HG03159 (cell line): ENCODE results near the gene SCN7A.

Source experiments
- ATAC-seq: cut with Tn5 transposase; IDR thresholded peaks from one replicate; pipeline ENCODE4 v1.9.1; 2021; ENCODE audit warnings: mild to moderate bottlenecking, moderate library complexity; ENCODE audit not compliant: unreplicated experiment

SCN7A gene

DNA sequence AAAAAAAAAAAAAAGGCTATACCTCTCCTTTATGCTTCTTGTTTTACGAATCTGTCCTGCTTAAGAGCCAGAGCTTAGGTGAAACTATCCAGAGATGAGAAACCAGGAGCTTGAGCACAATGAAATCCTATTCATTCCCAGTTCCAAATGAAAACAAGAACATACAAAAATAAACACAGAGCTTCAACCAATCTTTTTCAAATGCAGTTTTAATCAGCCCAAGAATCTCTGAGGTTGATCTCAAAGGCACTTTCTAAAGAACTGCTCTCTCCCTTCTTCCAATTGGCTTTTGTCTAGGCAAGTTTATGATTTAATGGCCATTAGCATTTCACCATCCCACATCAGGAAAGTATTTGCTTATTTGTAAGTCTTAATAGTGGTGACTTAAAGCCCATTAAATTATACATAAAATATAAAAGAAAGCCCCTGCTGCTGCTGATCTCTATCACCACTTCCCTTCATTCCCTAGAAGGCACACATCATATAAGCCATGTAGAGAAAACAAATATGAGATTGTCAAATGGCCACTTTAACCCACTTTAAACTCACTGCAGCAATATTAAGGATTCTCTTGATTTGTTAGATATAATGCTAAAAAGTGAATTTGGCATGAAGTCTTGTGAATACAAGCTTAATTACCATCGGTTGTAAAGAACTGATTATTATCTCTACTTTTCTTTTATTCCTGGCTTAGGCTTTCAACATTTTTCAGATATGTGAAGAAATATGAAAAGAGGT is 89.0 kb downstream of the SCN7A start:
- ATAC-seq = no peak

DNA sequence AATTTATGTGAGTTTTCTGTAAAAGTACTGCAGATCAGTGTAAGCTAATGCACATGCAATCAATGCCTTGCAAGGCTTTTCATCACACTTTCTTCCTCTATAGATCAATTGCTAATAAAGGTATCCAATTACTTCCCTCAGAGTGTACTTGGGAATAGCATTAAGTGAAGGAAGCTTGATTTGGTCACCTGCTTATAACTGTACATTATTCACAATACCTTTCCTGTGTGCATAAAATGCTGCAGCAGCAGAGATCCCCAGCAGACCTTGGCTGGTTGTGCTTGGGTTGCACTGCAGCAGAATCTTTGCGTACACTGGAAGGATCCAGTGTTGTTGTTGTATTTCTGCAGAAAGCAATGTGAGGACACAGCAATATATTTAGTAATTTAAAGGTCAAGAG is 99.8 kb downstream of the SCN7A start:
- no peak for ATAC-seq

DNA sequence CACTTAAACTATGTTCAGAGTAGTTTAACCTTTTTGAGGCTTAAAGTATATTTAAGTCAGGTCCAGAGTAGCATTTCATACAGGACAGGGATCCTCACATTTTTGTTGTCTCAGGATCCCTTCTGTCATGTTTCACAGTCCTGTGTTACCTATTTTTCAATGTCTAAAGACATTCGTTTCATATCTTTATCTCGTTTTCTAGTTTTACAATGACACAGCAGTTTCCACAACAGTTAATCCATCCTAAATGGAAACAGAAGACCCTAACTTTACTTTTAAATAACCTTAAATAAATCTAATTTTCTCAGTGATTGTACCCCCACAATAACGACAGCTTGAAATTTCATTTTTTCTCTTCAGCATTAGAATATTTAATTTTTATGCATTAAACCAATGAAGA is 101.0 kb downstream of the SCN7A start:
- no peak for ATAC-seq

DNA sequence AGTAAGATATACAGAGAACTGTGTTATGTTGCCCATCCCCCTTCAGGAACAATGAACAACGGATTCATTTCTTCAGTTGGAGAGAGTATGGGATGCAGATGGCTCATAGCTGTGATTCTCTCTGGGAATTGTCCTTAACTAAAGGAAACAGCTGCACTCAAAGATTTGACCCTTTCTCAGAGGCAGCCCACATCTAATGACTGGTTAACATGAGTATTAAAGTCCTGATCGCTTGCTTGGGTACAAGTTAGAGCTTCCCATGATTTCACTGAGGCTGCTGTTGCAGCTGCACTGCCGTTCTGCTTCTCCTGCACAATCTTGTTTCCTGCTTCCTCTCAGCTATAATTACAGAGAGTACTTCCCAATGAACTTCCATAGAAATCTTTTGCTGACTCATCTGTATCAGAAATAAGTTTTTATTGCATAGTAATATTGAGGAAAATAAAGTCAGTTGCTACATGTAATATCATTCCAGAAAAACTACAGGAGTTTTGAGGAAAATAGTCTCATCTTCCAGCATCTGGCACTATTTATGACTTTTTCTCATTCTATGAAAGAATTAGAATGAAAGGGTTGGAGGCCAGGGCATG is 105.5 kb downstream of the SCN7A start:
- no peak for ATAC-seq

DNA sequence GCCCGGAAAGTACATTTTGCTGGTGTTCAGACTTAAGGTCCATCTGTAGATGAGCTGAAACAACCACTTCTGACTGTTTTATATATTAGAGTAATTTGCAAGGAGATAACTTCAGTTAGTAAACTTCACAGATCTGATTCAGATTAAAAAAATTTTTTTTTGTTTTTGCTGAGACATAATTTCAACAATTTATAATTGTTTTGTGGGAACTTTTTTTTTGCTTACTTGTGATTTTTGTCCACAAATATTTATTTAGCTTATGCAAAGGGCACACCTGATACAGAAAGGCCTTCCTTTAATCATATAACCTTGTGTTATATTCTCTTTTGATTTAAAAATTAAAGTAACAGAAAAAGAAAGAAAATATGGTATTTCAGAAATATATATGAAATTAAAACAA is 108.7 kb downstream of the SCN7A start:
- ATAC-seq = no peak

DNA sequence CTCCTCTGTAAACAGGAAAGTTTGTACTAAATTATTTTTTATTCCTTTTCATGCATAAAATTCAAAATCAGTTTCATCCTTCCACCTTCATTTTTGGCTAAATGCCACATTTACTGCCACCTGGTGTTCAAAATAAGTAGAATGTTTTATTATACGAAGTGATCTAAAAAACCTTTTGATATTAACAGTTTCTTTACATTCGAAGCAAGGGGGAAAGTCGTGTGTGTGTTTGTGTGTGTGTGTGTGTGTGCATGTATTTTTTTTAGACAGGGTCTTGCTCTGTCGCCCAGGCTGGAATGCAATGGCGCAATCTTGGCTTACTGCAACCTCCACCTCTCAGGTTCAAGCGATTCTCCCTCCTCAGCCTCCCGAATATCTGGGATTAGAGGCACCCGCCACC is 109.3 kb downstream of the SCN7A start:
- ATAC-seq = no peak

DNA sequence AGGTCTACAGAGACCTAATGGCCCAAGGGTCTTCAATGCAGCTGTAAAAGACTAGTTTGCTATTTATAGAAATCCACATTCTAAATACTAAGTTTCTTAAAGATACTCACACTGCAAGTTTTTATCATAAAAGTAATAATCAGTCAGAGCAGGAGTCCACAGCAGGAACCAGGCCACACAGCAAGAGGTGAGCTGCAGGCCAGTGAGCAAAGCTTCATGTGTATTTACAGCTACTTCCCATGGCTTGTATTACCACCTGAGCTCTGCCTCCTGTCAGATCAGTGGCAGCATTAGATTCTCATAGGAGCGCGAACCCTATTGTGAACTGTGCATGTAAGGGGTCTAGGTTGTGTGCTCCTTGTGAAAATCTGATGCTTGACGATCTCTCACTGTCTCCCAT is 111.6 kb downstream of the SCN7A start:
- ATAC-seq = no peak

DNA sequence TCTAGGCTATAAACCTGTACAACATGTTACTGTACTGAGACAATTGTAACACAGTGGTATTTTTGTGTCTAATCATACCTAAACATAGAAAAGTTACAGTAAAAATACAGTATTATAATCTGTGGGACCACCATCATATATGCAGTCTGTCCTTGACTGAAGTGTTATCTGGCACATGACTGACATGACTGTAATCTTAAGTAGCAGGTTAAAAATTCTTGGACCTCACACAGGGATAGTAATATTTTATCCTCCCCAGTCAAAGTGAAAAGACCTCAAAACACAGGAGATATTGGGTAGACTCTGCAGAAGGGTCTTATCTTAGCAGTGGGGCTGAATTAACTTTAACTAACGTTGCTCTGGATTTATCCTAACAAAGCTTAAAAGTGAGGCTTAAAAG is 113.4 kb downstream of the SCN7A start:
- no peak for ATAC-seq

DNA sequence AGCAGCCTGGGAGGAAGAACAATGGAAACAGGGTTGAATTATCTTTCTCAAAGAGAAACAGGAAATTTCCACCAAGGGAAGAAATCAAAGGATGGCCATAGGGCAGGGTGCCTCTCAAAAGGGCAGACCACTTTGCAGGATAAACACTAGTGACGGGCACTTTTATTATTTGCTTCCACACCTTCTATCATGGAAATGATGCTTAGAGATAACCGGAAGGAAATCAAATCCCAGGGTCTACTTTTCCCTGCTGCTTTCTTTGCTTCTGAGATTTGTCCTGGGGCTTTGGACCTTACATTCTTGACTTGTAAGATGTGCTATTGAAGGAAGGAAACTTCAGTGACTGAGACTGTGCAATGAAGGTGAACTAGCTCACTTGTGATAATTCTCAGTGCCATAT is 117.2 kb downstream of the SCN7A start:
- ATAC-seq = no peak

DNA sequence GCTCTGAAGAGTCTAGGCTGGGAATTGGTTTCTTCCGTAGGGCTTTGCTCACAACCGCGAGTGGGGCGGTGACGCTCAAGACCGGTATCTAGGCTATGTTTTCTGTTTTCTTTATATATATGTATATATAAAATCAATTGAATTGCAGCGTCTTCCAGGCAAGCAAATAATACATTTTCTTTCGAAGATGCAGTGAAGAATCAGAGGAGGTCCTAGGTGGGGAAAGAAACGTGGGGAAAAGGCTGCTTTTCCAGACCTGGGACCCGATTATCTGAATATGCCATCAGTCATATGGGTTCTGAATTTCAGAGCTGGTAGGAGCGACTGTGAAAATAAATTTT is 117.6 kb downstream of the SCN7A start:
- no peak for ATAC-seq

DNA sequence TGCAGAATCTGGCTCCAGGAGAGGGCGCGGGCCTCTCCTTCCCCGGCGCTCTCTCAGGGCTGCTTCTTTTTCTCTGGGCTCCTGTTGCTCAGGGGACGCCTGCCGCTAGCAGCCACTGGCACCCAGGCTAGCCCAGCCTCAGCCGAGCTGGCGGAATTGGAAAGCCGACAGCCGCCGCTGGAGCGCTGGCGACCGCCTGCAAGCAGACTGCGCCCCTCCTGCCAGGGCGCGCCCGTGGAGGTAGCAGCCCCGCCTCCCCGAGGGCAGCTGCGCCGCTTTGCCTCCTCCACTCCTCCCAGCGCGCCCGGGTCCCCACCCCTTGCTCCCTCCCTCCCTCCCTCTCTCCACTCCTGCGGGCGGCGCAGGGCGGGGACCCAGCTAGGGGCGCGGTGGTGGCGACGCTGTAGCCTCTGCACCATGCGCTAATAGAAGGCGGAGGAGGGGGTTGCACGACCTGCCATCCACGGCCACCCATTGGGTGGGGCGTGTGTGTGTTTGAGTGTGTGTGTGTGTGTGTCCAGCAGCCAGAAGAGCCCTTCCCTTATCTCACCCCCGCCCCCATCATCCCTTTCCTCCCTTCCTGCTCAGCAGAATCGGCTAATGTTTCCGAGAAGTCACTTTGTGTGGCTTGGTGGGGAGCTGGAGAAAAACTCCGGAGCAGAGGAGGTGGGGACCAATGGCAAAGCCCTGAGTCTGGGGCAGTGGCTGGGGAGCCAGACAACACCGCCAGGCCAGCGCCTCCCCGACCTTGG is 118.1 kb downstream of the SCN7A start, which contains the start of gene SCN9A:
Gene SCN9A, minus strand, starts transcription at position 209 of the 752 bp plus-strand sequence. CDS start 64,188 bp downstream, outside the sequence.
- ATAC-seq = peak; percentile 46

DNA sequence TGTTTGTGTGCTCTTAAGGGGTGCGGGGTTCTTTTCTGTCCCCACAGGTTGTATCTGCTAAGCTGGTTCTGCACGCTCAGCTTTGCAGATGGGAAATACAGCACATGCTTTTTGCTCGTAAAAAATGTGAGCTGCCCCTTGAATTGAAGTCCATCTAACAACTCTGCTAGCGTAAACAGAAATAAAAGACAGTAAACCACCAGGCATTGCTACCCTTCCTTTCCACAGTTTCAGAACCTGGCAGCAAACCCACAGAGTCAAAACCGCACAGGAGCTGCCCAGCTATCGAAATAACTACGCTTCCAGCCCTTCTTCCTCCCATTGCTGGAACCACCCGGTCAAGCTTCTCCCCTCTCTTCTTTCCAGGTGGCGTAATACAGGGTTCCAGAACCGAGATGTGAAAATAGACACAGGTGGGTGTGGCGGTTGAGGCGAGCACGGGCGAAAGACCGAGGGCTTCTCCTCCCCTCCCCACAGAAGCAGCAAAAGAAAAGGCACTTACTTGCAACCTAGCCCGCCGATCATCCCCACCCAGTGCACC is 118.8 kb downstream of the SCN7A start:
- peak; percentile 37 for ATAC-seq

DNA sequence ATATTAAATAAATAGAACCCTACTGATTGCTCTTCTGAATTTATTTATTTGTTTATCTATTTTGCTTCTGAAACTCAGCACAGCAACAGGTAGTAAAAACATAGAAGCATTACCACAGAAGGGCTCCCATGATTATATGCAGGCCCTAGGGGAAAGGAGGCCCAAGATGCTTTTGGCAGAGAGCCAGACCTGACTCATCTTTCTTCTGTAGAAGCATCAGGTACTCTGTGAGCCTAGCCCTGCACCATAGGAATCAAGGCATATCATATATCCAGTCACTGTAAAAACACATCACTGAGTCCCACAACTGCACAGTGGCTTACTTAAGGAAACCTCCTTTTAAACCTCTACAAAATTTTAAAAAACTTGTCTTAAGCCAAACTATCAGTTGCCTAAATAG is 120.1 kb downstream of the SCN7A start:
- ATAC-seq = no peak

DNA sequence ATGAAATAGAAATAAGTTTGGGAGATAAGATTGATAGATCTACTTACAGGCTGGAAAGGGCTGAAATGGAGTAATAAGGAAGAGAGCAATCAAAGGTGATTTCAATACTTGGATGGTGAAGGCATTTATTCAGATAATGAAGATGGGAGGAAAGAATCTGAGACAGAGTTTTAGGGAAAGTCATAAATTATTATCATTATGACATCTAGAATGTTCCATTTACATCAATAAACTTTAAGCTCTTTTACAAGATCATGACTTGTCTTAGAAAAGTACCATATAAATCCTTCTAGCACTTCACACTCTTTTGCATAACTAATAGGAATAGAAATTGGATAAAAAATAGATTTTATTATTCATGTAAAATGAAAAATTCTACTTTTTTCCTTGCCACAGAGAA is 120.5 kb downstream of the SCN7A start:
- ATAC-seq = no peak

DNA sequence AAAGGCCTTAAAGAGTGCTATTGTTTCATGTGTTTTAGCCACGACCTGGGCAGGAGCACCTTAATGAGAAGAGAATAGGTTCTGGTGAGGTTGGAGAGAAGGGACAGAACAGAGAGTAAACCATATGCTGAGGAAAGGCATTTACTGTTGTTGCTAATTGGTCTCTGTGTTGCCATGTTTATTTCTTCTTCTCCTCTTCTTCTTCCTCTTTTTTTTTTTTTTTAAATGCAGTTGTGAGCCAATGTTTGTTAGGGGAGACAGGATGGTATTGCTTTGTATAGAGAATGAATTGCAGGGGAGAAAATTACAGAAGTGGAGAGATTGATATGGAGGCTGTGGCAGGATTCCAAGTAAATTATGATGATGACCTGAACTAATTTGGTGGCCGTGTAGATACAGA is 120.9 kb downstream of the SCN7A start:
- ATAC-seq = no peak

DNA sequence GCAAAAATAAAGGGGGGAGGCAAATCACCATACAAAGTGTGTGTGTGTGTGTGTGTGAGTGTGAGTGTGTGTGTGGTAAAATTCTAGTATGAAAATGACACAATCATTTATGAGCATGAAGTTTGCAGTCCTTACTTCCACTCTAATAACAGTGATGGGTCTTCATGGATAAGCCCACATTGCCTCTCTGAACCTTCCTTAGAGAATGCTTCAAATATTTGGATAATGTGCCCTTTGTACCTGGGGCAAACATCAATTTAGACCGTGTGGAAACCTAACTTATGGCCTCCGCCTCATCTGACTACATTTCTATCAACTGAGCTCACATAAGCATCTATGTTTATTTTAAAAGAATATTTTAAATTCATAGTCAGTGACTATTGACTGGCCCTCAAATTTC is 122.0 kb downstream of the SCN7A start:
- ATAC-seq = no peak

DNA sequence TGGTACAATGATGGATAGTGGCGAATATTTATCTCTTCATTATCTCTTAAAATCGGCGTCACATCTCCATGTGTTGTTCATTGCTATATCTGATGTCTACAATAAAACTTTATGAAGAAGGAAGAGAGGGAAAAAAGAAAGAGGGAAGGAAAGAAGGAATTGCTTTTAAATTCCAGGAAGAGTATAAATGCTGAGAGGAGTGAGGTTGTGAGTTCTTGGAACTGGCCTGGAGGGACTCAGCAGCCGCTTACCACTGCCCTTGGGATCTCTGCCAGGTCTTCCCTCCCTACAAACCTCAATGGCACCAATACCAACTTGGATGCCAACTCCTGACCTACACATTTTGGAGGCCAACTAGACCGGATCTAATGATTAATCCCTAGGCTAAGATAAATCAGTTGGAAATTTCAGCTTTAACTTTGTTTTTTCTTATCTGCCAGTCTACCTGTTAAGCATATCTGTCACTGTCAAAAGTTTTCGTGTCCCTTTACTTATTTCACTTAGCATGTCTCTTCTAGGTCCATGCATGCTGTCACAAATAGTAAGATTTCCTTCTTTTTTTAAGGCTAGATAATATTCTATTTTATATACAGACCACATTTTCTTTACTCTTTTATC is 128.1 kb downstream of the SCN7A start:
- ATAC-seq = no peak

DNA sequence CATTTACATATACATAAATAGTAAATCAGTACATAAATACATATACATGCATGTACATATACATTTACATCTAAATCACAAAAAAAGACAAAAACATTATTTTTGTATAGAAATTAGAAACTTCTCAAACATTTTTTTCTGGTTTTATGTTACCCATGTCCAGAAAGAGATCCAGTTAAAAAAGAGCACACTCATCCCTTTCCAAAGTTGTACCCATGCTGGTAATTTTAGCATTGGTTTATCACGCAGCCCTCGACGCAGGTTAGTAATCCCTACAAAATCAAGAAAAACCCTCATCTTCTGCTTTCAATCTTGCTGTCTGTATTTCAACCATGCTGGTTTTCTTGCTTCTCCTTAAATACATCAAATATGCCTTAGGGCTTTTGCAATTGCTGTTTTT is 128.8 kb downstream of the SCN7A start:
- no peak for ATAC-seq

DNA sequence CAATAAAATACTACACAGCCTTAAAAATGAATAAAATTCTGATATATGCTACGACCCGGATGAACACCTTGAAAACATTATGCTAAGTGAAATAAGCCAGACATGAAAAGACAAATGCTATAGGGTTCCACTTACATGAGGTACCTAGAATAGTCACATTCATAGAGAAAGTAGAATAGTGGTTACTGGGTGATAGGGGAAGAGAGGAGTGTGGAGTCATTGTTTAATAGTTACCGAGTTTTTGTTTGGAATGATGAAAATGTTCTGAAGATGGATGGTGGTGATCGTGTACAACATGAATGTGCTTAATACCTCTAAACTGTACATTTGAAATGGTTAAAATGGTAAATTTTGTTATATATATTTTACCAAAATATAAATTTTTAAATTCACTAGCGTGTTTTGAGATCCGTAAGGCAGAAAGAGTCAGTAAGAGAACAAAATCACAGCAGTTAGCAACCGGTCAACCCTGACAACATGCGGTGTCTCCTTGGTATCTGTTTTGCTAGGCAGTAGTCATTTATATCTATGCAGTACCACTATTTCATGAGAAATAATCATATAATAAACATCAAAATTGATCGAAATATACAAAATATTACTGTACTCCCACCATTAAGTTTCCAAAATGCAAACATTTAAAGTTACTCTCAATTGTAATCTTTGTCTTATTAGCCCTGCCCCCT is 129.4 kb downstream of the SCN7A start:
- ATAC-seq = no peak

DNA sequence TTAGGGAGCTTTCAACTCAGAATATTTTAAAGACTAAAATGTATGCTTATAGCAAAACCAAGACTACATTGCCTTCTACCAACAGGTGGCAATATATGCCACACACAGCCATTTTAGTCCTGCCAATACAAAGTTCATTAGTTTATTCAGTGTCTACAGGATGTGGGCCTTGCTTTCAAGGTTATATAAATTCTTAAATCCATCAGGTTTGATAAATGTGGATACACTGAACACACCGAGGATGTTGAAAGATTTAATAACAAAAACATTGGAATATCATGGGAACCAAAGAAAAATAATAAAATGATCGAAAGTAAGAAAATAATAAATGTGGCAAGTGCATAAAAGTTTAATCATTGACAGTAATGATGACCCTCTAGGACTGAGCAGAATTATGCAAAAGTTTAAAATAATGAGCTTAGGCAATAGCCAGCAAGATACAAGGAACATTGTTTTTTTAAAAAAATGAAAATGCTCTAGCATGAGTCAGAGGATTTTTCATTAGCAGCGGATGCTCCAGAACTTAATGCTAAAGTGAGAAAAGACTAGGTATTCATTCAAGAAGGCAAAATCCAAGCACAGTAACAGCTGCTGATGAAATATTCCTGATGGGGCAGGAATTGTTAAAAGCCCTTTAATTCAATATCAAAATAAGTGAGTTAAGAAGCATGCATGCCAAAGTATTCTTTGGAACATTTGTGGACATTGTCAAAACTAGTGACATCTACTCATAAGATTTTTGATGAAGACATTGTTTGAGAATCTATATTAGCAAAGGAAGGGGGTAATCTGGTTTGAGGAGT is 132.5 kb downstream of the SCN7A start:
- ATAC-seq = peak; percentile 73
